CD4-positive, alpha-beta T cell treated with Interferon gamma for 1 hour (primary cell): ENCODE results near the gene ZNF724.
A peak's percentile ranks its signal among the peaks of the same experiment; 100 is the strongest.
"Not testable (repeated sequence)": the region's sequence is repeated elsewhere in the genome, so short reads cannot be mapped to it uniquely, and the experiment has no call there.

Experiments used
- DNase-seq: peaks from one replicate; pipeline ENCODE4 v3.0.0-alpha.2; 2020

ZNF724 gene

GRCh38 chr19:23249911-23250649 lies at the start of gene ZNF724:
TSS of gene ZNF724 (minus strand) at chr19:23250394. CDS start at chr19:23250242, 152 bp downstream.
- peak; percentile 88 for DNase-seq

GRCh38 chr19:23294141-23294540 lies 43.9 kb upstream of the ZNF724 start:
- DNase-seq = no peak

GRCh38 chr19:23289966-23290365 lies 39.8 kb upstream of the ZNF724 start:
- DNase-seq = not testable (repeated sequence)

- no peak for DNase-seq
Observed at GRCh38 chr19:23287620-23288019, 37.4 kb upstream of the ZNF724 start.

- no peak for DNase-seq
Observed at GRCh38 chr19:23286477-23286876, 36.3 kb upstream of the ZNF724 start.

GRCh38 chr19:23285948-23286347 lies 35.8 kb upstream of the ZNF724 start:
- DNase-seq = no peak

GRCh38 chr19:23285326-23285725 lies 35.1 kb upstream of the ZNF724 start:
- not testable (repeated sequence) for DNase-seq

GRCh38 chr19:23283925-23284324 lies 33.7 kb upstream of the ZNF724 start:
- peak; percentile 56 for DNase-seq

- no peak for DNase-seq
Observed at GRCh38 chr19:23281663-23282276, 31.6 kb upstream of the ZNF724 start.

- not testable (repeated sequence) for DNase-seq
Observed at GRCh38 chr19:23278118-23278517, 27.9 kb upstream of the ZNF724 start.

- peak; percentile 88 for DNase-seq
Observed at GRCh38 chr19:23273590-23274412, 23.6 kb upstream of the ZNF724 start.

GRCh38 chr19:23273022-23273589 lies 22.9 kb upstream of the ZNF724 start:
- DNase-seq = no peak

- no peak for DNase-seq
Observed at GRCh38 chr19:23263870-23264590, 13.8 kb upstream of the ZNF724 start.

- no peak for DNase-seq
Observed at GRCh38 chr19:23263396-23263795, 13.2 kb upstream of the ZNF724 start.

- no peak for DNase-seq
Observed at GRCh38 chr19:23262920-23263319, 12.7 kb upstream of the ZNF724 start.

GRCh38 chr19:23261496-23262020 lies 11.4 kb upstream of the ZNF724 start:
- no peak for DNase-seq

- DNase-seq = no peak
Observed at GRCh38 chr19:23260956-23261355, 10.8 kb upstream of the ZNF724 start.

- no peak for DNase-seq
Observed at GRCh38 chr19:23259961-23260360, 9.8 kb upstream of the ZNF724 start.

- no peak for DNase-seq
Observed at GRCh38 chr19:23255700-23256099, 5.5 kb upstream of the ZNF724 start.

GRCh38 chr19:23254141-23254910 lies 4.1 kb upstream of the ZNF724 start:
- DNase-seq = no peak

GRCh38 chr19:23253256-23253655 lies 3.1 kb upstream of the ZNF724 start:
- not testable (repeated sequence) for DNase-seq

- DNase-seq = no peak
Observed at GRCh38 chr19:23241419-23241818, 8.8 kb downstream of the ZNF724 start.
